GM18526 (cell line): ENCODE measurements around the gene MCM3AP.

Experiments used
- POLR2A ChIP-seq: IDR thresholded peaks from 3 replicates; pipeline ENCODE4 v1.6.1; 2011; ENCODE audit not compliant: insufficient read length; ENCODE audit errors: extremely low read depth

The MCM3AP gene

DNA sequence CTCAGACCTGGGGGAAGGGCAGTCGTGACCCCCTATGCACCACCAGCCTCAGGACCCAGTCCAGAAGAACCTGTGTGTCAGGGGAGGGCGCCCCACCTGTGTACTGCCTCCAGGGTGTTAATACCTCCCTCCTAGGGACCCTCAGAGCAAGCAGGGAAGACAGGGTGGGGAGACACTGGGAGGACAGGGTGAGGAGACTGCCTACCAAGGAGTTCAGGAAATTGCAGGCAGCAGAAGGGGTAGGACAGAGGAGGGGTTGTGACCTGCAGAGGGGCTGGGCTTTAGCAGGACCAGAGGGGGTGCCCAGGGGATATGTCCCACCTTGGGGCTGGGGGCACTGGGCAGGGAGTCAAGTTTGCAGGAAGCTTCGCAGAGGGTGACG lies 33.0 kb upstream of the MCM3AP start:
- peak; percentile 14 for TF ChIP-seq POLR2A

DNA sequence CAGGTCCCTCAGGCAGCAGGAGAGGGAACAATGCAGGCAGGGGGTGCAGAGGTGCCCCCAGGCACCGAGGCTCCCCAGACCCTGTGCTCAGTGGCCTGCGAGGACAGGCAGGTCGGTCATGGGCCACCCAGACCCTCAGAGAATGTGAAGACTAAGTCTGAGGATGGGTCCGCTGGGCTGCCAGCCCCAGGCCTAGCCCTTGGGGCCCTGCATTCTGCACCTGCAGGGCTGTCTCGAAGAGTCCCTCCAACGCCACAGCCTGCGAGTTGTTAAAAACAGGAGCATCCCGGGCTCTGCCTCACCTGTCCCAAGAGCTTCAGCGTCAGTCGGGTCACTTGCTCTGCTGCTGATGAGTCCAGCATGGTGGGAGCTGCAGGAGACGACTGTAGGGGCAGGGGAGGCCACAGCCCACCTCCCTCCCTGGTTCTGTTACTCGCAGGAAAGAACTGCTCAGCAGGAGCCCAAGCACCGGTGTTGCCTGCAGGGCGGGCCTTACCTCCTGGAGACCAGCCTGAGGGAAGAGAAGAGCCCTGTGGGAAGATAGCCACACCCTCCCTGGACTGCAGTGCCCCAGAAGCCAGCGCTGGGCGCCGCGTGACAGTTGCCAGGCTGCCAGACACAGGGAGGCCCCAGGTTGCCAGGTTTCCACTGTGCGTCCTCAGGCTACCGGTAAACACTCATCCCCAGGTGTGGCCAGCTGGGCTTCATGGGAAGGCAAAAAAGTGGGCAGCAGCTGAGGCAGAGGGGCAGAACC lies 32.5 kb upstream of the MCM3AP start:
- no peak for TF ChIP-seq POLR2A

DNA sequence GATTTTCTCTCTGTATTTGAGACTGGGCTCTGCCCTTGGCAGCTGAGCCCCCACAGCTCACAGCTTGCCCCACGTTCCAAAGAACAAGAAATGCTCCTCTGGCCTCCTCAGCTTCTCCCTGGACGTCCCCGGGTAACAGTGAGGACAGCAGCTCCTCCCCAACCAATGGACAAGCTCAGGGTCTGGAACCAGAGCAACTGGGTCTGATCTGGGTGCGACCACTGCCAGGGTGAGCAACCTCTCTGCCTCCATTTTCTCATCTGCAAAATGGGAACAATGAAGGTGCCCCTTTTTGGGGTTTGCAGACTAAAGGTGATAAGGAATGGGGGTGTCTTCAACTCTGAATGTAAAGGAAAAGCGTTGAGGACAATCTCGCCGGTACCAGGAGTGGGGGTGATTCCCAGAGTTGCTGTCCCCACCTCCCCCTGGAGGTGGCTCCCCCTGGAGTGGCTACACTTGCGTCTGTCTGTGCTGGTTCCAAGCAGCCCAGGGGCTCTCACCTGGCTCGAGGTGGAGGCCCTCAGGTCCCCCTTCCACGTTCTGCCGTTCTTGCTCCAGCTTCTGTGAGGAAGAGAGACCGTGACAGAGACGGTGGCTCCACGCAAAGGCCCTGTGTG lies 31.4 kb upstream of the MCM3AP start:
- no peak for TF ChIP-seq POLR2A

DNA sequence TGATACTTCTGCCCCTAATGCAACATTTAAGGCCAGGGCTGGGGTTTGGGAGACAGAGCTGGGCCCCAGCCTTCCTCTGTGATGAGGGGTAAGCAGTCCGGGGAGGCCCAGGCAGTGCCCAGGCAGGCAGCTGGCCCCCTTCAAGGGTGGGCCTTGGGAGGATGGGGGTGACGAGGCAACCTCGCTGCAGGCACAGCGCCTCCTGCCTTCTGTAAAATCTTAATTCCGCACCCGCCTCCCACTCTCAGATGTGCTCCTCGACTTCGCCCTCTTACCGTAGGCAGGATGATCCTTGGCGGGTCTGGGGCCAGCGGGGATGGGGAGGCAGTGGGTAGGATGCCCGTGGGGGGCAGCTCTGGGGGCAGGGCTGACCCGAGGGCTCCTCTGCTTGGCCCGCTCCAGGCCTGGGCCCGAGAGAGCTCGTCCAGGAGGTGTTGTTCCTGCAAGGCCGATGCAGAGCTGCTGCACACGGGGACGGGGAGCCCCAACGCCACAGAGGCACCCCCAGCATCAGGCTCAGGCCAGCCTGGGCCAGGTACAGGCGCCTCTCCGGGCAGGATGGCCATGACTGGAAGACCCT lies 29.1 kb upstream of the MCM3AP start:
- TF ChIP-seq POLR2A, result no peak

DNA sequence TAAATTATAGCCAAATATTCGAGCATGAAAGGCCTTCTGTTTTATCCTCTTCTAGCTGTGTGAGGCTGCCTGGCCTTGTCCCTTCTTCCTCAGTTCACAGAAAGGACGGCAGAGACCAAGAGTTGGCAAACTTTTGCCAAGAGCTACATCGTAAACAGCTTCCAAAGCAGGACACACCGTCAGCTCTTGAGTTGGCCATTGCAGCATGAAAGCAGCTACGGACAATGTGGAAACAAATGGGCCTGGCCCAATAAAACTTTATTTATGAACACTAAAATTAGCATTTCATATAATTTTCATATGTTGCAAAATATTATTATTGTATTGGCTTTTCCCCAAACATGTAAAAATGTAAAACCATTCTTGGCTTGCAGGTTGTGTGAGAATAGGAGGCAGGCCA lies 27.5 kb upstream of the MCM3AP start:
- no peak for TF ChIP-seq POLR2A

DNA sequence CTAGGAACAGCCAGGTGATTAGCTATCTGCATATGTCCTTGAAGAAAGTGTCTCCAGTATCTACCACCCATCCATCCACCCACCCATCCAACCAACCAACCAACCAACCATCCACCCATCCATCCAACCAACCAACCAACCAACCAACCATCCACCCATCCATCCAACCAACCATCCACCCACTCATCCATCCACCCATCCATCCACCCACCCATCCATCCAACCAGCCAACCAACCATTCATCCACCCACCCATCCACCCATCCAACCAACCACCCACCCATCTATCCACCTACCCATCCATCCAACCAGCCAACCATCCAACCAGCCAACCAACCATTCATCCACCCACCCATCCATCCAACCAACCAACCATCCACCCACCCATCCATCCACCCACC lies 26.2 kb upstream of the MCM3AP start:
- TF ChIP-seq POLR2A, result no peak

- TF ChIP-seq POLR2A, result no peak
These were observed 23.0 kb upstream of the MCM3AP start for GRCh38 chr21:46308431-46308830.

GRCh38 chr21:46307625-46308024 lies 22.2 kb upstream of the MCM3AP start:
- no peak for TF ChIP-seq POLR2A

- TF ChIP-seq POLR2A, result no peak
These were observed 19.5 kb upstream of the MCM3AP start for GRCh38 chr21:46304955-46305354.

DNA sequence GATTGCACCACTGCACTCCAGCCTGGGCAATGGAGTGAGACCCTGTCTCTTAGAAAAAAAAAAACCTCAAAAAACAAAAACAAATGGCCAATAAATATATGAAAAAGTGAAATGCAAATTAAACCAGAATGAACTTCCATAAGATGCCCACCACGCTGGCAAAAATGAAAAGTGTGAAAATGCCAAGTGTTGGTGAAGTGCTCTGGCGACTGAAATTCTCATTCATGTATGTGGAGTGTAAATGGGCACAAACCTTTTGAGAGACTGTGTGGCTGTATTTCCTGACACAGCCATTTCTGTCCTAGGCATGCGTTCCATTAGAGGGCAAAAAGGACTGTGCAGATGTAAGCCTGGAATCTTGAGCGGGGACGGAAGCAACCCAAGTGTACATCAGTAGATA lies 19.0 kb upstream of the MCM3AP start:
- TF ChIP-seq POLR2A, result no peak

DNA sequence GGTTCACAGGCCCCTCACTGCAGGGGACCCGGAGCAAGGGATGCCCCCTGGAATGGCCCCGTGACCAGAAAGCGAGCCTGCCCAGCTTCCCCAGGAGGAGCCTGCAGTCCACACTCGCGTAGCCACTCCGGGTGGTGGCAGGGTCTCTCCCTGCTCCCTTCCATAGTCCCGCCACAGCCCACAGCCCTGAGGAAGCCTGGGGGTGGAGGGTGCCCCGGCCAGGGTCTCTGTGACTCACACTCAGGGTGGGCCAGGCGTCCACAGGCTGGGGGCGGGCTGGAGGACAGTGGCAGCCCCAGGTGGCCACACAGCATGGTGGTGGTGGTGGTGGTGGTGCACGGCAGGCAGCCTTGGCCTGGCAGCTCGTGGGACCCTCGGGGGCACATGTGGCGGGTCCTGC lies 16.3 kb upstream of the MCM3AP start:
- no peak for TF ChIP-seq POLR2A

- TF ChIP-seq POLR2A, result no peak
These were observed 13.8 kb upstream of the MCM3AP start for GRCh38 chr21:46299167-46299566.

GRCh38 chr21:46297338-46298271 lies 12.2 kb upstream of the MCM3AP start:
- no peak for TF ChIP-seq POLR2A

DNA sequence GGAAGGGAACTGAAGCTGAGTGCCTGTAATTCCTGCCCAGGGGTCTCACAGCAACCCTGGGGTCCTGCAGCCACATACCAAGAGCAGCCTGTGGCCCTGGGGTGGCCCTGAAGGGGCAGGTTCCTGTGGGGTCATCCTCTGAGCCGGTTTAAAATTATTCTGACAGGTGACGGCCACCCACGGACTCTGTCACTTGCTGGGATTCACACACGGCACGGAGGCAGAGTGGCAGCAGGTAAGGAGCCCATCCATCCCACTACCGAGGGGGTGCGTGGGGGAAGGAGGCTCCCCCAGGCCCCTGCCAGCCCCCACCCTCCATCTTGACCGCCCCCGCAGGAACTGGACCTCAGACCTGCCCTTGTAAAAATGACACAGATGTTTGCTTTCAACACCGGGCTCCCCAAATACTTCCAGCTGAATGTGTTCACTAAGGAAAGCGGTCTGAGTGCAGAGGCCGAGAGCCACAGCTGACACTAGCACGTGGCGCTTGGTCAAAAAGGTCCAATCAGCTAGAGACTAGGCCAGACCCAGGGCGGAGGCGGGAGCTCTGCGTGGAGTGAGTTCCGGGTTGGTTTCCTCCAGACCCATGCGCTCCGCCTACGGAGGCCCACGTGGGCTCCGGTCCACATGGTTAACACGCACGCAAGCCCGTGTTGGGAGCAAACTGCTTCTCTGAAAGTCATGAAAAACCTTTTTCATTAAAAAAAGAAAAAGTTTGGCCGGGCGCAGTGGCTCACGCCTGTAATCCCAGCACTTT lies 10.8 kb upstream of the MCM3AP start:
- TF ChIP-seq POLR2A, result no peak

GRCh38 chr21:46295177-46295770 lies 9.9 kb upstream of the MCM3AP start:
- no peak for TF ChIP-seq POLR2A

- TF ChIP-seq POLR2A, result no peak
These were observed 9.3 kb upstream of the MCM3AP start for GRCh38 chr21:46294647-46295176.
